ENCODE results near the gene AUTS2. TPM values are rescaled to one million over a fixed set of nuclear protein-coding genes. Genes with fewer than 3 reads are reported as not detected.
A peak's percentile ranks its signal among the peaks of the same experiment; 100 is the strongest.

Gene AUTS2
- total and polyA plus RNA-seq, 4 experiments from 2014 or later = 3.4 to 35.2 (median 25.5) TPM

- intact Hi-C loops (cut with micrococcal nuclease) = no loop called here
- Histone ChIP-seq H3K27ac (ENCODE audit: low read depth, low read length) (no peak overlapping the region), H3K9me3 (ENCODE audit: control insufficient read depth in 1 of 2, low read length in 2 of 2) (no peaks in the 10 kb centered on the region), H3K36me3 (ENCODE audit: insufficient read depth, low read length) (no peaks in the 10 kb centered on the region), H3K4me3 (ENCODE audit: low read length in 2 of 2) (no peak overlapping the region), H3K4me1 (ENCODE audit: insufficient read depth, low read length) (peaks cover 27% of the 10 kb centered on the region), H3K27me3 (ENCODE audit: insufficient read depth, low read length) (no peaks in the 10 kb centered on the region)
- CTCF ChIA-PET (ENCODE audit: partially characterized antibody) = no interaction called here
- peak overlapping the region in 2 of 7 donors; percentile 26 to 40 for H3K27ac Mint-ChIP-seq
- POLR2A ChIA-PET (ENCODE audit: partially characterized antibody) = no interaction called here
- no peak overlapping the region for H3K4me3 Mint-ChIP-seq
- peaks cover 18 to 40% (median 22%) of the 10 kb centered on the region in 4 donors for H3K4me1 Mint-ChIP-seq
- no peak for DNase-seq
- H3K9me3 Mint-ChIP-seq = peaks cover 0 to 8% (median under 1%) of the 10 kb centered on the region in 8 donors
- H3K36me3 Mint-ChIP-seq = peaks cover 12 to 38% of the 10 kb centered on the region in 2 donors
- no peaks in the 10 kb centered on the region for H3K27me3 Mint-ChIP-seq
Measured at GRCh38 chr7:70793060-70793459, 1194.8 kb downstream of the AUTS2 start.

GRCh38 chr7:70793821-70794220, 1195.5 kb downstream of the AUTS2 start:
- H3K4me1 ChIP-seq (ENCODE audit: insufficient read depth, low read length) = peaks cover 22% of the 10 kb centered on the region
- no peak overlapping the region for H3K4me3 ChIP-seq (ENCODE audit: low read length in 2 of 2)
- no peak overlapping the region for H3K27ac ChIP-seq (ENCODE audit: low read depth, low read length)
- Mint-ChIP-seq H3K9me3 (peaks cover 0 to 10% (median 3%) of the 10 kb centered on the region in 8 donors), H3K27ac (peak overlapping the region in 4 of 7 donors; percentile 1 to 48 (median 8)), H3K27me3 (no peaks in the 10 kb centered on the region), H3K36me3 (peaks cover 12 to 36% of the 10 kb centered on the region in 2 donors), H3K4me3 (no peak overlapping the region), H3K4me1 (peaks cover 16 to 38% (median 19%) of the 10 kb centered on the region in 4 donors)
- intact Hi-C loops (cut with micrococcal nuclease) = no loop called here
- no peaks in the 10 kb centered on the region for H3K27me3 ChIP-seq (ENCODE audit: insufficient read depth, low read length)
- H3K9me3 ChIP-seq (ENCODE audit: control insufficient read depth in 1 of 2, low read length in 2 of 2) = no peaks in the 10 kb centered on the region
- H3K36me3 ChIP-seq (ENCODE audit: insufficient read depth, low read length) = no peaks in the 10 kb centered on the region
- CTCF ChIA-PET (ENCODE audit: partially characterized antibody) = no interaction called here
- DNase-seq = no peak
- POLR2A ChIA-PET (ENCODE audit: partially characterized antibody) = interaction anchor here (3.8 kb wide), 1 partner anchor 14 kb away, joined by 24 read pairs; no protein-coding TSS in a partner anchor

DNA sequence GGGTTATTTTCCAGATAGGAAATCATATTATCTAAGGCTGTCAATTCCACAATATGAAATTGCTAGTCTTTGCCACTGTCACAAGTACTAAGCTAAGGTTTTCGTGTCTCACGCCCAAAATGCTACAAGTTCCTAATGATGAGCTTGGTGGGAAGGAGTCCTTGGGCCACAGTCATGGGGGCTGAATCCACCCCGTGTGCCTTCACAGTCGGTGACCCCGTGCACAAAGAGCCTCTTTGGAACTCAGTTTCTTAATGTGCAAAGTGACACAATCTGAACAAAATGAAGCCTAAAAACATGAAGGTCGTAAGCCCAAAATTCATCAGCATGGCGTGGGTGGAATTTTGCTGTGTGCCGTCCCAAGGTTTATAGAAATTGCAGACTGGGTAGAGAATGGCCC, 1196.7 kb downstream of the AUTS2 start:
- Mint-ChIP-seq H3K36me3 (peaks cover 12 to 29% of the 10 kb centered on the region in 2 donors), H3K9me3 (peaks cover 2 to 19% (median 8%) of the 10 kb centered on the region in 8 donors), H3K4me3 (peak overlapping the region in 1 of 8 donors; percentile 21), H3K27ac (peak overlapping the region in 4 of 7 donors; percentile 27 to 86 (median 31)), H3K27me3 (no peaks in the 10 kb centered on the region), H3K4me1 (peaks cover 10 to 28% (median 14%) of the 10 kb centered on the region in 4 donors)
- no peak overlapping the region for H3K27ac ChIP-seq (ENCODE audit: low read depth, low read length)
- H3K4me3 ChIP-seq (ENCODE audit: low read length in 2 of 2) = no peak overlapping the region
- no peak for DNase-seq
- CTCF ChIA-PET (ENCODE audit: partially characterized antibody) = interaction anchor here (5.5 kb wide), 1 partner anchor 16 kb away, joined by 31 read pairs; no protein-coding TSS in a partner anchor
- peaks cover 15% of the 10 kb centered on the region for H3K4me1 ChIP-seq (ENCODE audit: insufficient read depth, low read length)
- intact Hi-C loops (cut with micrococcal nuclease) = no loop called here
- peaks cover 0 to 5% of the 10 kb centered on the region in 2 donors for H3K9me3 ChIP-seq (ENCODE audit: control insufficient read depth in 1 of 2, low read length in 2 of 2)
- no peaks in the 10 kb centered on the region for H3K36me3 ChIP-seq (ENCODE audit: insufficient read depth, low read length)
- no peaks in the 10 kb centered on the region for H3K27me3 ChIP-seq (ENCODE audit: insufficient read depth, low read length)
- POLR2A ChIA-PET (ENCODE audit: partially characterized antibody) = interaction anchor here (3.8 kb wide), 1 partner anchor 15 kb away, joined by 24 read pairs; no protein-coding TSS in a partner anchor

- intact Hi-C loops (cut with micrococcal nuclease) = no loop called here
- no peaks in the 10 kb centered on the region for H3K27me3 Mint-ChIP-seq
- POLR2A ChIA-PET (ENCODE audit: partially characterized antibody) = interaction anchor here (2.4 to 3.8 kb wide), 3 partner anchors 8 to 19 kb away, joined by 7 to 30 read pairs (median 24); no protein-coding TSS in a partner anchor
- H3K9me3 ChIP-seq (ENCODE audit: control insufficient read depth in 1 of 2, low read length in 2 of 2) = peaks cover 0 to 5% of the 10 kb centered on the region in 2 donors
- no peaks in the 10 kb centered on the region for H3K36me3 ChIP-seq (ENCODE audit: insufficient read depth, low read length)
- no peaks in the 10 kb centered on the region for H3K27me3 ChIP-seq (ENCODE audit: insufficient read depth, low read length)
- DNase-seq = no peak
- no peak overlapping the region for H3K4me3 ChIP-seq (ENCODE audit: low read length in 2 of 2)
- H3K9me3 Mint-ChIP-seq = peaks cover 8 to 29% (median 17%) of the 10 kb centered on the region in 8 donors
- peak overlapping the region in 4 of 7 donors; percentile 23 to 79 (median 44) for H3K27ac Mint-ChIP-seq
- peaks cover 15 to 29% of the 10 kb centered on the region in 2 donors for H3K36me3 Mint-ChIP-seq
- peak overlapping the region in 2 of 8 donors; percentile 14 to 35 for H3K4me3 Mint-ChIP-seq
- H3K27ac ChIP-seq (ENCODE audit: low read depth, low read length) = no peak overlapping the region
- peaks cover 15% of the 10 kb centered on the region for H3K4me1 ChIP-seq (ENCODE audit: insufficient read depth, low read length)
- peaks cover 10 to 25% (median 14%) of the 10 kb centered on the region in 4 donors for H3K4me1 Mint-ChIP-seq
- CTCF ChIA-PET (ENCODE audit: partially characterized antibody) = interaction anchor here (5.5 kb wide), 1 partner anchor 17 kb away, joined by 31 read pairs; no protein-coding TSS in a partner anchor
Measured at GRCh38 chr7:70795948-70796347, 1197.7 kb downstream of the AUTS2 start.

DNA sequence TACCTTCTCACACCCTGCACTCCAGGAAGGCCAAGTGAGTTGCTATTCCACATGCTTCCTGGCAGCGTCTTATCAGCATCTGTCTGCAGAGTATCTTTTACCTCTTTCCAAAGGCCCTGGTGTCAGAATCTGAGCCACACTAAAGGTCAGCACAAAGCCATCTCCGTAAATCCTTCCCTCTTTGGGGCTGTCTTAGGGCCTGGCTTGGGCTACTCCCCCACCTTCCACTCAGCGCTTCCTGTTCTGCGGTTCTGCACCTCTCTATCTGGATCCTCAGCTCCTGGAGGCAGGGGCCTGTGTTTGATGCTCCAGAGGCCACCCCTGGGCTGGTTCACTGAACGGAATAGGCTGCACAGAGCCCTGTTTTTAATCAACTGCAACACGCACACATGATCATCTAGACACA, 1198.8 kb downstream of the AUTS2 start:
- Mint-ChIP-seq H3K4me1 (peaks cover 10 to 22% (median 14%) of the 10 kb centered on the region in 4 donors), H3K36me3 (peaks cover 13 to 31% of the 10 kb centered on the region in 2 donors), H3K4me3 (peak overlapping the region in 6 of 8 donors; percentile 36 to 76 (median 66)), H3K9me3 (peaks cover 11 to 36% (median 22%) of the 10 kb centered on the region in 8 donors), H3K27ac (peak overlapping the region; percentile 78 to 97 (median 92)), H3K27me3 (no peaks in the 10 kb centered on the region)
- Histone ChIP-seq H3K4me1 (ENCODE audit: insufficient read depth, low read length) (peaks cover 20% of the 10 kb centered on the region), H3K27me3 (ENCODE audit: insufficient read depth, low read length) (no peaks in the 10 kb centered on the region), H3K27ac (ENCODE audit: low read depth, low read length) (no peak overlapping the region), H3K4me3 (ENCODE audit: low read length in 2 of 2) (no peak overlapping the region), H3K9me3 (ENCODE audit: control insufficient read depth in 1 of 2, low read length in 2 of 2) (peaks cover 0 to 5% of the 10 kb centered on the region in 2 donors), H3K36me3 (ENCODE audit: insufficient read depth, low read length) (no peaks in the 10 kb centered on the region)
- intact Hi-C loops (cut with micrococcal nuclease) = no loop called here
- CTCF ChIA-PET (ENCODE audit: partially characterized antibody) = interaction anchor here (0.6 to 5.5 kb wide), 2 partner anchors 9 to 19 kb away, joined by 3 to 31 read pairs; no protein-coding TSS in a partner anchor
- POLR2A ChIA-PET (ENCODE audit: partially characterized antibody) = interaction anchor here (0.9 to 3.8 kb wide), 4 partner anchors 9 to 20 kb away, joined by 3 to 30 read pairs (median 16); no protein-coding TSS in a partner anchor
- peak in 2 of 5 donors; percentile 26 to 31 for DNase-seq

GRCh38 chr7:70799841-70800405, 1201.6 kb downstream of the AUTS2 start:
- H3K27ac Mint-ChIP-seq = peak overlapping the region in 4 of 7 donors; percentile 32 to 87 (median 64)

DNA sequence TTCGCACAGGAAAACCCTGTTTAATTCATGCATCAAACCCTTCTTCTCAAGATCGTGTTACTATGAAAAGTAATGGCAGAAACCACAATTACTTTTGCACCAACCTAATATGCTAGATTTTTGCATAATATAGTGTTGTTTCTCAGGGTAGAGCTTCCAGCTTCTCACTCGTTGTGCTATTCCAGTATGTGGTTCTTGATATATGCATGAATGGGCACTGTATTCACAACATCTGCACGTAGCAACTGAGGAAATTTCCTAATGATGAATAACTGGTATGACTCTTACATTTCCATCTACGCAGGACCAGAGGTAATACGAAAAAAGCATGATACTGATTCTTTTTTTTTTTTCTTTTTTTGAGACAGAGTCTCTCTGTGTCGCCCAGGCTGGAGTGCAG, 1207.1 kb downstream of the AUTS2 start:
- Histone ChIP-seq H3K27me3 (ENCODE audit: insufficient read depth, low read length) (no peaks in the 10 kb centered on the region), H3K4me3 (ENCODE audit: low read length in 2 of 2) (no peak overlapping the region), H3K27ac (ENCODE audit: low read depth, low read length) (no peak overlapping the region), H3K36me3 (ENCODE audit: insufficient read depth, low read length) (no peaks in the 10 kb centered on the region), H3K9me3 (ENCODE audit: control insufficient read depth in 1 of 2, low read length in 2 of 2) (no peaks in the 10 kb centered on the region), H3K4me1 (ENCODE audit: insufficient read depth, low read length) (peaks cover 8% of the 10 kb centered on the region)
- DNase-seq = no peak
- Mint-ChIP-seq H3K36me3 (peaks cover 9% of the 10 kb centered on the region in 2 donors), H3K9me3 (peaks cover 9 to 21% (median 15%) of the 10 kb centered on the region in 8 donors), H3K27ac (no peak overlapping the region), H3K4me1 (peaks cover 9 to 14% (median 12%) of the 10 kb centered on the region in 4 donors), H3K4me3 (no peak overlapping the region), H3K27me3 (no peaks in the 10 kb centered on the region)
- POLR2A ChIA-PET (ENCODE audit: partially characterized antibody) = no interaction called here
- CTCF ChIA-PET (ENCODE audit: partially characterized antibody) = no interaction called here
- intact Hi-C loops (cut with micrococcal nuclease) = no loop called here

More at GRCh38 chr7:70799841-70800405, 1201.6 kb downstream of the AUTS2 start:
- no peaks in the 10 kb centered on the region for H3K36me3 ChIP-seq (ENCODE audit: insufficient read depth, low read length)
- H3K36me3 Mint-ChIP-seq = peaks cover 10 to 14% of the 10 kb centered on the region in 2 donors
- ChIA-PET CTCF (ENCODE audit: partially characterized antibody) (no interaction called here), POLR2A (ENCODE audit: partially characterized antibody) (no interaction called here)
- H3K27me3 Mint-ChIP-seq = no peaks in the 10 kb centered on the region
- H3K27ac ChIP-seq (ENCODE audit: low read depth, low read length) = no peak overlapping the region
- peaks cover 23% of the 10 kb centered on the region for H3K4me1 ChIP-seq (ENCODE audit: insufficient read depth, low read length)
- H3K9me3 Mint-ChIP-seq = peaks cover 11 to 41% (median 28%) of the 10 kb centered on the region in 8 donors
- no peak overlapping the region for H3K4me3 ChIP-seq (ENCODE audit: low read length in 2 of 2)
- peaks cover 0 to 5% of the 10 kb centered on the region in 2 donors for H3K9me3 ChIP-seq (ENCODE audit: control insufficient read depth in 1 of 2, low read length in 2 of 2)
- H3K4me3 Mint-ChIP-seq = no peak overlapping the region
- H3K27me3 ChIP-seq (ENCODE audit: insufficient read depth, low read length) = no peaks in the 10 kb centered on the region
- H3K4me1 Mint-ChIP-seq = peaks cover 10 to 22% (median 13%) of the 10 kb centered on the region in 4 donors
- intact Hi-C loops (cut with micrococcal nuclease) = no loop called here
- DNase-seq = no peak

Data from CD4-positive, alpha-beta memory T cell (primary cell).